Stimulated activated CD8-positive, alpha-beta memory T cell treated with anti-CD3 and anti-CD28 coated beads, Interleukin-7, amount 100 ng/mL, for 1 hour (primary cell): ENCODE results near the gene FGGY.
"Not testable (repeated sequence)": the region's sequence is repeated elsewhere in the genome, so short reads cannot be mapped to it uniquely, and the experiment has no call there.

Source experiments
- DNase-seq, 2 donors: peaks; one replicate each; pipeline ENCODE4 v3.0.0-alpha.2; 2020; ENCODE audit warnings: low read depth in 2 of 2

FGGY gene

GRCh38 chr1:59511476-59512465, 214.9 kb downstream of the FGGY start:
- no peak for DNase-seq

DNA sequence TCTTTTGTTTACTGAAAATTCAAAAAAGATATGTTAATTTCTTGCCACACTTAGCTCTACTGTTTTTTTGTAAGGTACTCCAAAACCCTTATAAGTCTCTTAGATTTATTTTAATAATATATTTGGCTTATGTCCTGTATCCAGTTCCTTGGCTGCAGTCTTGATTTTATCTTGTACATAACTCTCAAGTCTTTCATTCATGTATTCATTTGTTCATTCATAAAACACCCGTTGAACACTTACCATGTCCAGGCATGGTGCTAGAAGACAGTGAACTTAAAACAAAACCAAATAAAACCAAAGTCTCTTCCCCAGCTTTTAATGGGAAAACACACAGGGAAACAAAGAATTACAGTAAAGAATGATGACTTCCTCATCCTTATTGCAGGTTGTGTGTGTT, 215.8 kb downstream of the FGGY start:
- no peak for DNase-seq

DNA sequence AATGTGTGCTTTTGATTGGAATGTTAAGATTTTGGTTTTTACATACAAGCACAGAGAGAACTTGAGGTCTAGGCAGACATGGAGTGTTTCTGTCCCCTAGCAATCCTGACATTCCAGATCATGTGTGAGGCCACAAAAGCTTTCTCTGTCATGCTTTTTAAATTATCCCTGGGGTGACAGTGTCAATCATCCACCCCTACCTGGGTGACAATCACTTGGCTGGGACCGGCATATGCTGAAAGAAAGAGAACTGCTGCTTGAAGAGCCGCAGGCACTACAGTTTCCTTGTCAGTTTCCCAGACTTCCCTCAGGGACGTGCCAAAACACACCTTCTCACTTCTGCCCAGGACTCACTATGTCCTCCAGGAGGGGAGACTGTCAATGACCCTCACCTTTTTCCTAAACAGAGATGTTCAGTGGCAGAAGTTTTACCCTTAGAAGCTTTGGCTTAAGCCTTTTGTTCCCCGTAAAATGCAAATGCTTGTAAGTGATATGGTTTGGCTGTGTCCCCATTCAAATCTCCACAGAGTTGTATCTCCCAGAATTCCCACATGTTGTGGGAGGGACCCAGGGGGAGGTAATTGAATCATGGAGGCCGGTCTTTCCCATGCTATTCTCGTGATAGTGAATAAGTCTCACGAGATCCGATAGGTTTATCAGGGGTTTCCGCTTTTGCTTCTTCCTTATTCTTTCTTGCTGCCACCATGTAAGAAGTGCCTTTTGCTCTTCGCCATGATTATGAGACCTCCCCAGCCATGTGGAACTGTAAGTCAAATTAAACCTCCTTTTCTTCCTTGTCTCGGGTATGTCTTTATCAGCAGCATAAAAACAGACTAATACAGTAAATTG, 217.4 kb downstream of the FGGY start:
- no peak for DNase-seq

GRCh38 chr1:59516881-59517280, 220.0 kb downstream of the FGGY start:
- DNase-seq: no peak

GRCh38 chr1:59520194-59520593, 223.3 kb downstream of the FGGY start:
- no peak for DNase-seq

DNA sequence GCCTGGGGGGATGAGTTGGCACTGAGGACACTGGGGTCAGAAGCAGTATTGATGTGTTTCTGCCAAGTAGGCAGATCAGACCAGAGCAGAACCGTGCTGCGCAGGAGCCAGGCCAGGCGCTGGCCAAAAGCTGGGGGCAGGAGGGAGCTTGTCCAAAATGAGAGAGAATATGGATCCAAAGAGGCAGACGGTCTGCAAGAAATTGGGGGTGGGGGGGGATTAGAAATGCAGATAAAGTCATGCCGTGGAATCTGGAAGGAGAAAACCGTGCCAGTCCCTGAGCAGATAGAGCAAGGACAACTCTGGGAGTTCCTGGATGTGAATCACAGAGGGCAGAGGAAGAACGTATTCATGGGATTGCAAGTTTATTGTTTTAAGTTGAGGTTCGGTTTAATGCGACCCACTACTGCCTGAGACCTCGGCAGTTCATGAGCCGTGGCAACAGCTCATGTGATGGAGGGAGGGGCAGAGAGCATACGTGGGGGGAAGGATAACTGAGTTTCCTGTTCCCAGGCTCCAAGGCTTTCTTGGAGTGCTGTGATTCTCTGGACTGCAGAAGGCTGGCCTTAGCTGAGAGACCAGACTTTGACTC, 224.0 kb downstream of the FGGY start:
- DNase-seq: no peak

DNA sequence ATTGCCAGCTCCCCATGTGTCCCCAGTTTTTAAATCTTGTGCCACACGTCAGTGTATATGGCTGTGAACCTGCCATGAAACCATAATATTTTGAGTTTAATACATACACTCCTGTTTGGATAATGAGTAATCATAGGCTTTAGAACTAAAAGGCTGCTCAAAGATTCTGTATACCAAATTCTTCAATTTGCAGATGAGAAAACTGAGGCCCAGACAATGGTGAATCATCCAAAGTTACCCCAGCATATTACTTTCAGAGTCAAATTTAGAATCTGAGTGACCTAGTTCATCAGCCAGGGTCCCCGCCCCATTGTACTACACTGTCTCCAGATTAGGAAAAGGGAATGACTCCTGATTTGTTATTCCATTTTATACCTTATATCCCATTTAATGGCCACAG, 224.6 kb downstream of the FGGY start:
- no peak for DNase-seq

- no peak for DNase-seq
These were observed 226.1 kb downstream of the FGGY start for GRCh38 chr1:59522925-59523505.

DNA sequence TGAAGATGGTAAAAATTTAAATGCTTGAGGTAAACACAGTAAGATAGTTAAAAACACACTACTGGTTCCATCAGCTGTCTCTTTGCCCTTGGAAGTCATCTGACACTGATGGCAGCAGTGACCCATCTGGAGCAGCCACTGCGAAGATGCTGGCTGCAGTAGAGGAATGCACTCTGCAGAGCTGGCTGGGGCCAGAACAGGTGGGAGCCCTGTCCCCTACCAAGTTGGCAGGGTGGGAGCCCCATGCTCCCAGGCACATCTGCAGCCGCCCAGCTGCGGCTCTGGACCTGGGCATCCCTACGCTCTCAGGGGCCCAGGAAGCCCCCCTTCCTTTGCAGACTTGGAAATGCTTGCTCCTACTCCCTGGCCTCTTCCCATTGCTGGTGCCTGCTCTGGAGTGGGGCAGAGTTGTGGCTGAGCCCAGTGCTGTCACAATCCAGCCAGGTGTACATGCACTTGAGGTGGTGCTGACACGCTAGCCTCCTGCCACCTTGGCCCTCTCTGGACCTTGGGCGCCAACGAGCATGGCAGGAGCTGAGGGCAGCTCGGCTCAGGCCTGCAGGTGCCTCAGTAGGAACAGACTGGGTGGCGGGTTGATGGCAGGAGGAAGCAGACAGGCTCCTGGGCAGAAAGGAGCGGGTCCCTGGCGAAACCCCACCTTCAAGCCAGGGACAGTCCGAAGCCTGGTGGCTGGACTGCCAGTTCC, 227.0 kb downstream of the FGGY start:
- no peak for DNase-seq

GRCh38 chr1:59526240-59526639, 229.3 kb downstream of the FGGY start:
- DNase-seq: no peak

DNA sequence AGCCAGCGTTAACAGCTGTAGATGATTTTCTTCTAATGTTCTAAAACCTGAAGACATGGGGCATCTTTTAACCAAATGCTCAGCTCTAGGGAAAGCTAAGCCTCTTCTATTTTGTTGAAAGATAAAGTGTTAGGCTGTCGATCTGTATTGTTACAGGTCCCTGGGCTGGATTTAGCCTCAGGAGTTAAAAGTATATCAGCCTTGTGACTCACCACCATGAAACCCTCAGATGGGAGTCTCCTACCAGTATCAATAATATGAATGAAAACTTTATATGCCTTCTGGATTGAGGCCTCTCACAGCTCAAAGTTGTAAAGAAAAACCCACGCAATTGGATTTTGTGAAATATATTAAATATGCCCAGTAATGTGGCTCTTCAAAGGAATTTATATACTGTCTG, 231.6 kb downstream of the FGGY start:
- DNase-seq: no peak

- DNase-seq: no peak
These were observed 232.0 kb downstream of the FGGY start for GRCh38 chr1:59528900-59529299.

DNA sequence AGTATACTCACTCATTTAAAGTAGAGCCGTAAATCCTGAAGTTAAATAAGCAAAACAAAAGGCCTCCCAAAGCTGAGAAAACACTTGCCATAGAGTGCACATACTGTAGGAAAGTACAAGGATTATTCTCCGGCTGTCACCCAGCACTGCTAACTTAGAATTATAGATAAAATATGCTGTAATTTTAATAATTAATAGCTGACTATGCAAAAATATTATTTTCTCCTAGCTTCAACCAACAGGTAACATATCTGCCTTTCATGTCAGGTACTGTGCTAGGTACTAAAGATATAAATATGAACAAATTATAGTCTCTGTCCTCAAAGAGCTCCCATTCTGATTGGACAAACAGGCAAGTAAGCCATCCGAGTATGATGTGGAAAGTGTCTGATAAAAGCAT, 233.2 kb downstream of the FGGY start:
- DNase-seq: no peak

GRCh38 chr1:59532102-59532501, 235.2 kb downstream of the FGGY start:
- no peak for DNase-seq

DNA sequence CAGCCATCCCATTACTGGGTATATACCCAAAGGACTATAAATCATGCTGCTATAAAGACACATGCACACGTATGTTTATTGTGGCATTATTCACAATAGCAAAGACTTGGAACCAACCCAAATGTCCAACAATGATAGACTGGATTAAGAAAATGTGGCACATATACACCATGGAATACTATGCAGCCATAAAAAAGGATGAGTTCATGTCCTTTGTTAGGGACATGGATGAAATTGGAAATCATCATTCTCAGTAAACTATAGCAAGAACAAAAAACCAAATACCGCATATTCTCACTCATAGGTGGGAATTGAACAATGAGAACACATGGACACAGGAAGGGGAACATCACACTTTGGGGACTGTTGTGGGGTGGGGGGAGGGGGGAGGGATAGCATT, 241.6 kb downstream of the FGGY start:
- DNase-seq: not testable (repeated sequence)

GRCh38 chr1:59539961-59540681, 243.2 kb downstream of the FGGY start:
- no peak for DNase-seq

- no peak for DNase-seq
These were observed 244.3 kb downstream of the FGGY start for GRCh38 chr1:59541161-59541560.

- no peak for DNase-seq
These were observed 245.0 kb downstream of the FGGY start for GRCh38 chr1:59541891-59542290.

- DNase-seq: no peak
These were observed 246.3 kb downstream of the FGGY start for GRCh38 chr1:59543211-59543668.

GRCh38 chr1:59544615-59545293, 247.9 kb downstream of the FGGY start:
- DNase-seq: no peak
